GM13977 (cell line): ENCODE measurements around the gene TAS2R50.

Source experiments
- DNase-seq: peaks from one replicate; pipeline ENCODE4 v3.0.0; 2012; ENCODE audit warnings: low spot score
- in situ Hi-C: fragments of 300-500 bp; cut with MboI; formaldehyde crosslinking; loops from one replicate; pipeline ENCODE4 v1.12.0; 2022; ENCODE audit warnings: low sequenced_read_pairs, low pct_unique_long_range_greater_than_20kb, mixed read lengths, inconsistent platforms; ENCODE audit not compliant: unreplicated experiment
- TF ChIP-seq, protein P1 (sequence below): IDR thresholded peaks from 2 replicates; pipeline ENCODE4 v1.5.1; 2012; ENCODE audit warnings: mild to moderate bottlenecking, control low read depth; ENCODE audit not compliant: insufficient read depth; ENCODE audit errors: extremely low read depth, missing control alignments

The TAS2R50 gene

GRCh38 chr12:10982244-10982643, 4.5 kb downstream of the TAS2R50 start:
- TF ChIP-seq, protein P1, sequence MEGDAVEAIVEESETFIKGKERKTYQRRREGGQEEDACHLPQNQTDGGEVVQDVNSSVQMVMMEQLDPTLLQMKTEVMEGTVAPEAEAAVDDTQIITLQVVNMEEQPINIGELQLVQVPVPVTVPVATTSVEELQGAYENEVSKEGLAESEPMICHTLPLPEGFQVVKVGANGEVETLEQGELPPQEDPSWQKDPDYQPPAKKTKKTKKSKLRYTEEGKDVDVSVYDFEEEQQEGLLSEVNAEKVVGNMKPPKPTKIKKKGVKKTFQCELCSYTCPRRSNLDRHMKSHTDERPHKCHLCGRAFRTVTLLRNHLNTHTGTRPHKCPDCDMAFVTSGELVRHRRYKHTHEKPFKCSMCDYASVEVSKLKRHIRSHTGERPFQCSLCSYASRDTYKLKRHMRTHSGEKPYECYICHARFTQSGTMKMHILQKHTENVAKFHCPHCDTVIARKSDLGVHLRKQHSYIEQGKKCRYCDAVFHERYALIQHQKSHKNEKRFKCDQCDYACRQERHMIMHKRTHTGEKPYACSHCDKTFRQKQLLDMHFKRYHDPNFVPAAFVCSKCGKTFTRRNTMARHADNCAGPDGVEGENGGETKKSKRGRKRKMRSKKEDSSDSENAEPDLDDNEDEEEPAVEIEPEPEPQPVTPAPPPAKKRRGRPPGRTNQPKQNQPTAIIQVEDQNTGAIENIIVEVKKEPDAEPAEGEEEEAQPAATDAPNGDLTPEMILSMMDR, result no peak
- in situ Hi-C loops, result no loop called here
- no peak for DNase-seq

- TF ChIP-seq, protein P1, result no peak
- in situ Hi-C loops, result no loop called here
- no peak for DNase-seq
Measured at GRCh38 chr12:10974965-10975364, 11.7 kb downstream of the TAS2R50 start.

DNA sequence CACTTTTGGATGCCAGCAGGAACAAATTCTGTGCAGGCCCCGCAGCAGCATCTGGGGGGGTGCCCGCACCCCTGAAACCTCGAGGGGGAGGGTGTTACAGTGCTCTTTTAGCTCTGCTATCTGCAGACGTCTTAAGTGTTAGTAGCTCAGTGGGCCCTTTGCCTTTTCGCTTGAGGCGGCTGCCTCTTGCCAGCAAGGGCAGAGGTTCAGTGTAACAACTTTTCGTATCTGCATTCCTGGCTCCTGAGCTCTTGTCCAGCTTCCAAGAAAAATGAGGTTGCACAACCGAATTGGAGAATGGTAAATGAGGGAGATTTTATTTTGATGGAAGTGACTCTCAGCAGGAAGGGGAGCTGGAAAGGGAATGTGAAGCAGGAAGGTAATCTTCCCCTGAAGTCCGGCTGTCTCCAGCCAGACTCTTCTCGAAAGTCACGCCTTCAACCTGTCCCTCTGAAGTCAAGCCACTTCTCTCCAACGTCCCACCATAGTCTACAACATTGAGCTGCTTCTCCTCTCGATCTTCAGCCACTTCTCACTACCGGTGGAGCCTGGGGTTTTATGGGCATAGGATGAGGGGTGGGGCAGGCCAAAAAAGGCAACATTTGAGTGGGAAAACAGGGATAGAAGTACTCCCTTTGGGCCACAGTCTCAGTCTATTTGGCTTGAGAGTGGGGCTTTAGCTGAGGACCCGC, 17.8 kb downstream of the TAS2R50 start:
- no peak for DNase-seq
- TF ChIP-seq, protein P1, result no peak
- in situ Hi-C loops, result no loop called here

DNA sequence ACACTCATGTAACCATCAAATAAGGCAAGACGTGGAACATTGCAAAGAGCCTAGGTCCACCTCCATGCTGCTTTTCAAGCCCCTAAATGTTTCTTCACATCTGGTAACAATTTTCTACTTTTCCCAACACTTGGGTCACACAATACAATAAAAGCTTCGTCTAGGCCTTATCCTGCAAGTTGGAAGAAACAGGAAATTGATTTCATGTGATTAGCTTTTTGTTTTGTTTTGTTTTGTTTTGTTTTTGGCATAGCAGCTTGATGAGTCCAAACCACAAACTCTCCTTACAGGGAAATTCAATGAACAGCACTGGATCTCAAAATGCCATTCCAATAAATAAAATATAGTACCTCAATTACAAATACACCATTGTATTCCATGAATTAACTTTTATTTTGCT, 19.3 kb downstream of the TAS2R50 start:
- TF ChIP-seq, protein P1, result no peak
- in situ Hi-C loops, result no loop called here
- DNase-seq, result no peak

DNA sequence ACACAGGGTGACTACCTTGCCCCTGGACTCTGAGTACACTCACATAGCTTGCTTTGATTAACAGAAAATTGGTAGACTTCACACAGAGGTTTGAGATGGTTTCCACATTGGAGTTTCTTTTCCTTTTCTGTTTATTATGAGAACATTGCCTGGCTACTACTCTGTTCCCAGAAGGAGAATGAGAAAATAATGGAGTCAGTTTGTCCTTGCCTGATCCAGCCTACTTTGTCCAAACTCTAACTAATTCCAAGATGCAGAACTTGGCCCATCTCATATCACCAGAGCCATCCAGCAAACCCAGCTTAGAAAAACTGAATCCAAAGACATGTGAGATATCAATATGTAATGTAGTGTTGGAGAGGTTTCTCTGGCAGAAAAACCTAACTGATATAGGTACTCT, 20.4 kb downstream of the TAS2R50 start:
- no peak for DNase-seq
- TF ChIP-seq, protein P1, result no peak
- in situ Hi-C loops, result no loop called here

GRCh38 chr12:10965476-10965875, 21.2 kb downstream of the TAS2R50 start:
- TF ChIP-seq, protein P1, result no peak
- in situ Hi-C loops, result no loop called here
- DNase-seq, result no peak
